ENCODE measurements around the gene BPIFB2. TPM values are rescaled to one million over a fixed set of nuclear protein-coding genes. Genes with fewer than 3 reads are reported as not detected.

The BPIFB2 gene
- total and polyA plus RNA-seq, 2 donors (not counting 1 experiment from before 2014, with no cell fraction given) = not detected

- Histone ChIP-seq H3K9me3 (ENCODE audit: control insufficient read depth, insufficient read depth, low read depth, low read length) (no peaks in the 10 kb centered on the region), H3K9ac (ENCODE audit: insufficient read depth, low read length) (no peak overlapping the region), H2AFZ (ENCODE audit: low read length) (no peak overlapping the region), H3K27ac (ENCODE audit: insufficient read depth, low read length) (no peak overlapping the region), H3K4me2 (ENCODE audit: extremely low read depth, insufficient read depth, low read length) (no peak overlapping the region), H3K4me1 (ENCODE audit: control insufficient read depth, extremely low read depth, insufficient read depth, low read length) (no peaks in the 10 kb centered on the region), H3K4me3 (replicated peaks in 1 of 4; ENCODE audit: control extremely low read depth in 1 of 4, insufficient read depth in 1 of 4, low read depth in 3 of 4, low read length in 4 of 4) (no peak overlapping the region), H4K20me1 (ENCODE audit: control insufficient read depth, extremely low read depth, insufficient read depth, low read length) (no peaks in the 10 kb centered on the region), H3K79me2 (ENCODE audit: control insufficient read depth, insufficient read depth, low read length) (no peaks in the 10 kb centered on the region), H3K36me3 (ENCODE audit: control insufficient read depth, insufficient read depth, low read length) (no peaks in the 10 kb centered on the region), H3K27me3 (ENCODE audit: control insufficient read depth, insufficient read depth, low read length) (no peaks in the 10 kb centered on the region)
- TF ChIP-seq EZH2 (IDR thresholded peaks at IDR 0.05; ENCODE audit: low read length, missing control alignments) (no peak), CTCF (conservative IDR thresholded peaks at IDR 0.05 in 1 of 2, IDR thresholded peaks at IDR 0.05 in 1 of 2; ENCODE audit: low read depth in 1 of 2, low read length in 2 of 2) (no peak)
- no peak for DNase-seq (ENCODE audit: low read depth in 2 of 2)
Measured at GRCh38 chr20:32991792-32992641, 15.5 kb upstream of the BPIFB2 start.

GRCh38 chr20:32993496-32994050, 13.9 kb upstream of the BPIFB2 start:
- no peak for DNase-seq (ENCODE audit: low read depth in 2 of 2)
- Histone ChIP-seq H3K36me3 (ENCODE audit: control insufficient read depth, insufficient read depth, low read length) (no peaks in the 10 kb centered on the region), H3K79me2 (ENCODE audit: control insufficient read depth, insufficient read depth, low read length) (no peaks in the 10 kb centered on the region), H3K4me3 (replicated peaks in 1 of 4; ENCODE audit: control extremely low read depth in 1 of 4, insufficient read depth in 1 of 4, low read depth in 3 of 4, low read length in 4 of 4) (no peak overlapping the region), H2AFZ (ENCODE audit: low read length) (no peak overlapping the region), H3K4me1 (ENCODE audit: control insufficient read depth, extremely low read depth, insufficient read depth, low read length) (no peaks in the 10 kb centered on the region), H3K27ac (ENCODE audit: insufficient read depth, low read length) (no peak overlapping the region), H3K9ac (ENCODE audit: insufficient read depth, low read length) (no peak overlapping the region), H3K27me3 (ENCODE audit: control insufficient read depth, insufficient read depth, low read length) (no peaks in the 10 kb centered on the region), H4K20me1 (ENCODE audit: control insufficient read depth, extremely low read depth, insufficient read depth, low read length) (no peaks in the 10 kb centered on the region), H3K9me3 (ENCODE audit: control insufficient read depth, insufficient read depth, low read depth, low read length) (no peaks in the 10 kb centered on the region), H3K4me2 (ENCODE audit: extremely low read depth, insufficient read depth, low read length) (no peak overlapping the region)
- TF ChIP-seq EZH2 (IDR thresholded peaks at IDR 0.05; ENCODE audit: low read length, missing control alignments) (no peak), CTCF (conservative IDR thresholded peaks at IDR 0.05 in 1 of 2, IDR thresholded peaks at IDR 0.05 in 1 of 2; ENCODE audit: low read depth in 1 of 2, low read length in 2 of 2) (no peak)

- TF ChIP-seq EZH2 (IDR thresholded peaks at IDR 0.05; ENCODE audit: low read length, missing control alignments) = no peak
- peak in 1 of 2 donors; percentile 3 for TF ChIP-seq CTCF (conservative IDR thresholded peaks at IDR 0.05 in 1 of 2, IDR thresholded peaks at IDR 0.05 in 1 of 2; ENCODE audit: low read depth in 1 of 2, low read length in 2 of 2)
- no peak overlapping the region for H3K4me3 ChIP-seq (replicated peaks in 1 of 4; ENCODE audit: control extremely low read depth in 1 of 4, insufficient read depth in 1 of 4, low read depth in 3 of 4, low read length in 4 of 4)
- H3K9ac ChIP-seq (ENCODE audit: insufficient read depth, low read length) = no peak overlapping the region
- DNase-seq (ENCODE audit: low read depth in 2 of 2) = no peak
- no peaks in the 10 kb centered on the region for H3K9me3 ChIP-seq (ENCODE audit: control insufficient read depth, insufficient read depth, low read depth, low read length)
- no peaks in the 10 kb centered on the region for H3K27me3 ChIP-seq (ENCODE audit: control insufficient read depth, insufficient read depth, low read length)
- no peaks in the 10 kb centered on the region for H4K20me1 ChIP-seq (ENCODE audit: control insufficient read depth, extremely low read depth, insufficient read depth, low read length)
- no peaks in the 10 kb centered on the region for H3K79me2 ChIP-seq (ENCODE audit: control insufficient read depth, insufficient read depth, low read length)
- no peak overlapping the region for H2AFZ ChIP-seq (ENCODE audit: low read length)
- no peaks in the 10 kb centered on the region for H3K36me3 ChIP-seq (ENCODE audit: control insufficient read depth, insufficient read depth, low read length)
- H3K4me2 ChIP-seq (ENCODE audit: extremely low read depth, insufficient read depth, low read length) = no peak overlapping the region
- no peak overlapping the region for H3K27ac ChIP-seq (ENCODE audit: insufficient read depth, low read length)
- no peaks in the 10 kb centered on the region for H3K4me1 ChIP-seq (ENCODE audit: control insufficient read depth, extremely low read depth, insufficient read depth, low read length)
Measured at GRCh38 chr20:32995802-32996201, 11.7 kb upstream of the BPIFB2 start.

Data from fibroblast of lung (primary cell).